Measurements from ENCODE around the gene FMNL2.

FMNL2 gene

GRCh38 chr2:152523091-152523490 is 188.1 kb downstream of the FMNL2 start:
- H3K4me3 ChIP-seq (ENCODE audit: low read depth, low read length), result no peak overlapping the region
- ChIA-PET CTCF (no interaction called here), POLR2A (no interaction called here)
- no peaks in the 10 kb centered on the region for H3K9me3 ChIP-seq (ENCODE audit: control insufficient read depth, insufficient read depth, low read depth, low read length)
- H3K27ac ChIP-seq (ENCODE audit: extremely low read depth, low read depth, low read length), result no peak overlapping the region
- peaks cover 6% of the 10 kb centered on the region for H3K4me1 ChIP-seq (ENCODE audit: control insufficient read depth, insufficient read depth, low read length)
- TF ChIP-seq ZNF670 (tag by site-specific recombination; IDR thresholded peaks at IDR 0.05; ENCODE audit: low read depth) (no peak), ZFP41 (tag by site-specific recombination; IDR thresholded peaks at IDR 0.05; ENCODE audit: borderline replicate concordance) (no peak), ELK4 (IDR thresholded peaks at IDR 0.05; ENCODE audit: borderline replicate concordance, low read depth, low read length) (no peak), RBAK (tag by site-specific recombination; IDR thresholded peaks at IDR 0.05) (no peak), ZNF404 (tag by site-specific recombination; IDR thresholded peaks at IDR 0.05) (no peak), ZNF555 (tag by site-specific recombination; conservative IDR thresholded peaks at IDR 0.05) (no peak), BCL11B (tag by site-specific recombination; IDR thresholded peaks at IDR 0.05; ENCODE audit: low read depth) (no peak), ZNF596 (tag by site-specific recombination; IDR thresholded peaks at IDR 0.05) (no peak), ZNF626 (tag by site-specific recombination; IDR thresholded peaks at IDR 0.05) (no peak)
- no peaks in the 10 kb centered on the region; a peak in 1 of 3 replicates for H3K36me3 ChIP-seq (ENCODE audit: control insufficient read depth in 2 of 2, insufficient read depth in 1 of 2, low read length in 2 of 2)

- Histone ChIP-seq H3K36me3 (ENCODE audit: control insufficient read depth in 2 of 2, insufficient read depth in 1 of 2, low read length in 2 of 2) (no peaks in the 10 kb centered on the region; a peak in 1 of 3 replicates), H3K27ac (ENCODE audit: extremely low read depth, low read depth, low read length) (no peak overlapping the region), H3K4me1 (ENCODE audit: control insufficient read depth, insufficient read depth, low read length) (peaks cover 2% of the 10 kb centered on the region), H3K4me3 (ENCODE audit: low read depth, low read length) (no peak overlapping the region), H3K9me3 (ENCODE audit: control insufficient read depth, insufficient read depth, low read depth, low read length) (no peaks in the 10 kb centered on the region)
- CTCF ChIA-PET, result interaction anchor here (0.7 kb wide), 1 partner anchor 186 kb away, joined by 3 read pairs; no protein-coding TSS in a partner anchor
- POLR2A ChIA-PET, result no interaction called here
- TF ChIP-seq ELK4 (IDR thresholded peaks at IDR 0.05; ENCODE audit: borderline replicate concordance, low read depth, low read length) (no peak), SP2 (tag by site-specific recombination; IDR thresholded peaks at IDR 0.05) (no peak), BCL6B (tag by site-specific recombination; IDR thresholded peaks at IDR 0.05) (no peak), ZNF248 (tag by site-specific recombination; IDR thresholded peaks at IDR 0.05) (no peak), ZNF658 (tag by site-specific recombination; IDR thresholded peaks at IDR 0.05) (no peak), RBAK (tag by site-specific recombination; IDR thresholded peaks at IDR 0.05) (no peak)
Observed at GRCh38 chr2:152525277-152525838, 190.4 kb downstream of the FMNL2 start.

GRCh38 chr2:152529420-152530115 is 194.6 kb downstream of the FMNL2 start:
- ChIA-PET CTCF (interaction anchor here (0.6 kb wide), 1 partner anchor 24 kb away, joined by 3 read pairs; no protein-coding TSS in a partner anchor), POLR2A (interaction anchor here (0.6 kb wide), 1 partner anchor 14 kb away, joined by 3 read pairs; no protein-coding TSS in a partner anchor)
- H3K27ac ChIP-seq (ENCODE audit: extremely low read depth, low read depth, low read length), result no peak overlapping the region
- no peaks in the 10 kb centered on the region for H3K9me3 ChIP-seq (ENCODE audit: control insufficient read depth, insufficient read depth, low read depth, low read length)
- H3K4me1 ChIP-seq (ENCODE audit: control insufficient read depth, insufficient read depth, low read length), result peaks cover 3% of the 10 kb centered on the region
- no peaks in the 10 kb centered on the region for H3K36me3 ChIP-seq (ENCODE audit: control insufficient read depth in 2 of 2, insufficient read depth in 1 of 2, low read length in 2 of 2)
- H3K4me3 ChIP-seq (ENCODE audit: low read depth, low read length), result no peak overlapping the region
- TF ChIP-seq ZNF335 (tag by site-specific recombination; conservative IDR thresholded peaks at IDR 0.05) (no peak), ZFP37 (tag by site-specific recombination; IDR thresholded peaks at IDR 0.05) (no peak), ZNF362 (tag by site-specific recombination; IDR thresholded peaks at IDR 0.05) (no peak), ZNF112 (tag by site-specific recombination; IDR thresholded peaks at IDR 0.05) (no peak), ZNF16 (tag by site-specific recombination; IDR thresholded peaks at IDR 0.05; ENCODE audit: low read depth) (no peak), ZNF155 (tag by site-specific recombination; IDR thresholded peaks at IDR 0.05) (no peak), ZNF37A (tag by site-specific recombination; IDR thresholded peaks at IDR 0.05) (no peak), KLF16 (tag by site-specific recombination; IDR thresholded peaks at IDR 0.05) (no peak), ZNF530 (tag by site-specific recombination; IDR thresholded peaks at IDR 0.05; ENCODE audit: low read depth) (no peak), EGR2 (tag by site-specific recombination; IDR thresholded peaks at IDR 0.05; ENCODE audit: low read depth) (no peak), ZNF398 (tag by site-specific recombination; IDR thresholded peaks at IDR 0.05) (no peak), ZNF184 (tag by site-specific recombination; IDR thresholded peaks at IDR 0.05) (no peak), RBAK (tag by site-specific recombination; IDR thresholded peaks at IDR 0.05) (no peak)

All from HEK293 (cell line).